HG02610 (cell line): ENCODE data around the gene SORBS2.

ENCODE experiments used
- ATAC-seq: cut with Tn5 transposase; IDR thresholded peaks from one replicate; pipeline ENCODE4 v1.9.1; 2021; ENCODE audit warnings: mild to moderate bottlenecking, moderate library complexity; ENCODE audit not compliant: unreplicated experiment

Gene SORBS2

DNA sequence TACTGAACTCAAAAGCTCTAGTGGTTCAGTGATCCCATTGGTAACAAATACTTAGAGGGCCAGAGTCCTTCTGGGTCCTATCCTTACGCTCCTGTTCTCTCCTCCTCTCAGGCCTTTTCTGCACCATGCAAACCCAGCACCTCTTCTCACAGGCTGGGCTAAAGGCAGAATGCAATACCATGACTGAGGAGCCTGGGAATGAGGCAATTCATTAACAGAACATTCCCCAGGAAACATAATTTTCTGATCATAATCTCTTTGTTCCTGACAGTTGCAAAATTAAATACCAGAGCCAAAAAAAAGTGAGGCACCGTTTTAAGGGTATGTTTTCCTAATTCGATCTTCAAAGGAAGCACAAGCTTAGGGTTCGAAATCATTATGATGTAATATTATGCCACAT lies 9.0 kb downstream of the SORBS2 start:
- ATAC-seq, result no peak

DNA sequence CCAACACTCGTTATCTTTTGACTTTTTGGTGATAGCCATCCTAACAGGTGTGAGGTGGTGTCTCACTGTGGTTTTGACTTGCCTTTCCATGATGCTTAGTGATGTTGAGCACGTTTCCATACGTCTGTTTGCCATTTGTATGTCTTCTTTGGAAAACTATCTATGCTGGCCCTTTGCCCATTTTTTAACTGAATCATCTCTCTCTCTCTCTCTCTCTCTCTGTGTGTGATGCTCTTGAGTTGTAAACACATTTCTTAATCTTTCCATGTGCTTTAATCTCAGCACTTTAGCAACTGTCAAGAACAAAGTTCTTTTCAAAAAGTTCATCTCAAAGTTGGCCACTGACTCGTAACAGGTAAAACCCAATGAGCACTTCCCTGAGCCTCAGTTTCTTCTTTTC lies 10.5 kb downstream of the SORBS2 start:
- ATAC-seq, result no peak

DNA sequence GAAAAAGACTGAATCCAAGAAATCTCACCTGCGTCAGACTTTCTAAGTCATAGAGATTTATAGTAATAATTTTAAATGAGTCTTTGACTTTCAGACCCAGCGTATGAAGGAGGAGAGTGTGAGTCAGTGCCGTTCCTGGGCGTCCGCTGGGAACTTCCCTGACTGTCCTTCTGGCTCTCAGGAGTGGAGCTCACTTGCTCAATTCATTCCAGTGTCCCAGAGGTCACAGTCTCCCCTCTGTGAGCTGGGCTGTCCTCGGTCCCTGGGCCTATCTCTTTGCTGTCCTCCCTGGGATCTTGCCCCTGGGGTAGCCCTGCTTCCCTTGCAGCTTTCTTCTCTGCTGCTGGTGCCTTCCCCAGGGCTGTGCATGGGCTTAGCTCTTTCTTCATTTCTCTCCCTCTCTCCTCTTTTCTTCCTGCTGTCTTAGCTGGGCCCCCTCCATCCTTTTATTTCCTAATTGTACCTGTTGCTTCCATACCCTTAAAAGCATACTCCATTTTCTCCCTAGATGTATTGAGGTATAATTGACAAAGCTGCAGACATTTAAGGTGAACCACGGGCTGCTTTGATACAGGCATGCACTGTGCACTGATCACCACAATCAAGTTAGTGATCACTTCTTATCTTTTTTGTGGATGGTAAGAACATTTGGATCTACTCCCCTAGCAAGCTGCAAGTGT lies 11.6 kb downstream of the SORBS2 start:
- ATAC-seq, result no peak

DNA sequence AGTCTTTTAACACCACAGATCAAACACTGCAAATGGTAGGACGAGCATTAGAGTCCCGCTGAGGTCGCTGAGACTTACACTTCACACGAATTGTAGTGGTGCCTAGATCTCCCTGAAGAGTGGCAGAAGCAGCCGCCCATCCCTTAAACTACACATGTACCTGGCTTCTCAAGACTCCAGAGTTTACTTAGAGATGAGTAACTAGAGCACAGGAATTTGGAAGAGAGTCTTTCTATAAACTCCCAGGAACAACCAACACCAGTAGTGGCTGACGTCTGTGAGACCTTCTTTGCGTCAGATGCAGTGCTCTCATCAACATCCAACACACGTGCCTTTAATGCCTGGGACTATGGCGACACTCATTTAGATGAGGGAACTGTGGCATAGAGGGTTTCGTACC lies 12.6 kb downstream of the SORBS2 start:
- no peak for ATAC-seq

DNA sequence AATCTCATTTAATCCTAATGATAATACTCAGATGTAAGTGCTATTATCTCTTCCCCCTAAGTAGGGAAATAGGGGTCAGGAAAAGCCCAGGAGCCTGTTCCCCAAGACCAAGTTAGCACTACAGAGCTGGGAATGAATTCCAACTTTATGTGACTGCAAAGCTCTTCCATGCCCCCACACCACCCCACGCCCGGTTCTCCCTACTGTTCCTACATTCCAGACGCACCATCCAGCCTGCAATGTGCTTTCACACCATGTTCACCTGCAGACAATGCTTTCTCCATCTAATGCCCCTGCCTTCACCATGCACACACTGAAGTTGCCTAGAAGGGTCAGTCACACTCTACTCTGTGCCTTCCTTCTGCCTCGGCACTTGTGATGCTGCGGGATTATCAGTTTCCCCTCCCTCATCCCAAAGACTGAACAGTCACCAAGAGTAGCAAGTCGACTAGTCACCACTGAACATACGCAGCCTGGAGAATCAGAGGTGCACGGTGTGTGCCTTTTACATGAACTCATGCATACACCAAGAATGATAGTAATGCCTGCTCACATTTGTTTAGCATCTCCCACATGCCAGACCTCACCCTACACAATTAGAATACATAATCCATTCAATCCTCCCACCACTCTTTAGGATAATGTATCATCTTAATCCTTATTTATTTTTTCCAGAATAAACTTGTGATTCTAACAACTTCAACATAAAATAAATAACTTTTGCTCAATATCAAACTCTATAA lies 14.2 kb downstream of the SORBS2 start:
- ATAC-seq, result no peak

DNA sequence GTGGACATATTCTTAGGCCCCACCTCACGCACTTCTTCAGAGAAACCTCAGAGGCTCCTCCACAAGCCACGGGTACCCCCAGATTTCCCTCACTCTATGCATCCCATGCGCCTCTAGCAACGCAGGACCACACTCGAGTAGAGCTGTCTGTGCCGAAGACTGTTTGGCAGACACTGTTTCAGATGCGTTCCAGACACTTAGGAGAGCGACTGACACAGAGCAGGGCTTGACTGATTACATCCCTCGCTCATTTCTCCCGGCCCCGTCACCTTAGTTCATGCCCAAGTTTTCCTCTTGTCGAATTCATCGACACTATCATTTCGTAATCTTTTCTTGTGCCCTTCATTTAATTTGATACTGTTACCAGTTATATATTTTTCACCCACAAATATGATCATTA lies 15.0 kb downstream of the SORBS2 start:
- no peak for ATAC-seq

DNA sequence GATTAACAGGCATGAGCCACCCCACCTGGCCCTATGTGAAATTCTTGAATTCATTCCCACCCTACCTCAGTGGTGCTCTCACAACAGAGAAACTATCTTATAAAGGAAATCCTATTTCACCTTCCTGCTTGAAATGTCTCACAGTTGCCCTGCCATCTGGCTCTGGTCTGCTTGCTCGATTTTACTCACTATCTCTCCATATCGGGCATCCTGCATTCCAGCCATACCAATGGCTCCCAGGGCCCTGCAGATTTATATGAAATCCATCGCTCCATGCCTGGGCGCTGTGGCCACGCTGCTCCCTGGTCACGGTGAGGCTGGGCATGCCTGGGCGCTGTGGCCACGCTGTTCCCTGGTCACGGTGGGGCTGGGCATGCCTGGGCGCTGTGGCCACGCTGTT lies 15.8 kb downstream of the SORBS2 start:
- no peak for ATAC-seq

DNA sequence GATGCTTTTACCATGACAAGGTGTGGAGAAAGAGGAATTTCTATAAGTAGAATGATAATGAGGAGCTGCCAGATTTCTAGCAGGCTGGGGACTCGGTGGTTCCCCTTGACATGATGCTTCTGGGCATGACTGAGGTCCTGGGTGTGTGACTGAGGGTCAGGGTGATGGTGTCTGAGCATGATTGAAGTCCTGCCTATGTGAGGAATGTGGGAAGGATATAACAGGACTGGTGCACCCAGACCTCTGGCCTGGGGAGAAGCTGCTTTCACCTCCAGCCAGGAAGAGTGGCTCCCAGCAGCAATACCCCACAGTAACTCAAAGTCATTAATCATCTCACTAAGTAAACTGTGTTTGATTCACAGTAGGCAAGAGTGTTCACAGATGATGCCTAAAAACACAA lies 17.4 kb downstream of the SORBS2 start:
- ATAC-seq, result no peak

DNA sequence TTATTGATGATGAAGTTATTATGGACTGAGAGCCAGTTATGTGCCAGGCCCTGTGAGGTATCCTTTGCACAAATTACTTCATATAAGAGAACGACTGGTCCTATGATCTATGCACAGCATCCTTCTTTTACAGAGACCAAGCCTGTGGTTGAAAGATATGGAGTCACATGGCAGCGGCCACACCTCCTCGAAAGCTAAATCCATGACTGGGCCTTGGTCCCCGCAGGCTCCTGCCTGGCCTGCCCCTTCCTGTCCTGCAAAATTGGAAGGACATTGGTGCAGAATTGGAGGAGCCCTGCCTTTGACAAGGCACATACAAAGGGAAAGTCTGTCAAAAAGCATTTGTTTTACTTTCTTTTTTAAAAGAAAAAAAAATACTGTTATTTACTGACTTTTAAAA lies 18.3 kb downstream of the SORBS2 start:
- no peak for ATAC-seq

DNA sequence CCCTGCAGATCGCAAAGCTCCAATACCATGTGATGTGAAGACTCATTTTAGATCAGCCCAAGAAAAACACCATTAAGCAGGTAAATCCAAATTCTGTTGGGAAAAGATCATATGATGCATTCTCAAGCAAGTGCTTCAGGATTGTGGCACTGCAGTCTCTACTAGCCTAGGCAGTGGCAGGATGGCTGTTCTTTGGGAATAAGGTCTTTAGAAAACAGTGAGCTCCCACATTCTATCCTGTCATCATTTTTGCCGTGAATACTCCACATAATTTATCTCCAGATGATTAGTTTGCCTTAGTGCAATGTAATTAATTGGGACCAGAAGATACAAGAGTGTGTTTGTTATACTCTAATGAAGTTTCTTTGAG lies 18.9 kb downstream of the SORBS2 start:
- no peak for ATAC-seq

DNA sequence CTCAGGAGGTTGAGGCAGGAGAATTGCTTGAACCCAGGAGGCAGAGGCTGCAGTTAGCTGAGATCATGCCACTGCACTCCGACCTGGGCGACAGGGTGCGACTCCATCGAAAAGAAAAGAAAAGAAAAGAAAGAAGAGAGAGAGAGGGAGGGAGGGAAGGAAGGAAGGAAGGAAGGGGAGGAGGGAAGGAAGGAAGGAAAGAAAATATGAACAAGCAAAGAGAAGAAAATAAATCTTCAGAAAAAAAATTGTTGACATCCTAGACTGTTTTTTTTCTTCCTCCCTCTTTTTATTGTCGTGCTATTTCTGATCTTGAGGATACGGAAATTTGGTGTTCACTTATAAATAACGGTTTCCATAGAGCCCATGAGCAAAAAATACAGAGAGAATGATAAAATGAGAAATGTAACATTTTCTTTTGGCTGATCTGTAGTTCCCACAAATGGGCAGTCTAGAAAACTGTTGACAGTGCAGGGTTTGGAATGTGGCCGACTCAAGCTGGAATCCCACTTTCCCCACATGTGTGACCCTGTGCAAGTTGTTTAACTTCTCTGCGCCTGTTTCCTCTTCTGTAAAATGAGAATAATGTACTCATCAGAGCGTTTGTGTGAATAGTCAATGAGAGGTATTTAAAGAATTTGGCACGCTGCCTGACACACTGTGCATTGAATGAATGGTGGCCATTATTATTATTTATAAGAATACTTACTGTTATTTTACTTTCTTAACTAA lies 19.4 kb downstream of the SORBS2 start:
- ATAC-seq, result no peak

DNA sequence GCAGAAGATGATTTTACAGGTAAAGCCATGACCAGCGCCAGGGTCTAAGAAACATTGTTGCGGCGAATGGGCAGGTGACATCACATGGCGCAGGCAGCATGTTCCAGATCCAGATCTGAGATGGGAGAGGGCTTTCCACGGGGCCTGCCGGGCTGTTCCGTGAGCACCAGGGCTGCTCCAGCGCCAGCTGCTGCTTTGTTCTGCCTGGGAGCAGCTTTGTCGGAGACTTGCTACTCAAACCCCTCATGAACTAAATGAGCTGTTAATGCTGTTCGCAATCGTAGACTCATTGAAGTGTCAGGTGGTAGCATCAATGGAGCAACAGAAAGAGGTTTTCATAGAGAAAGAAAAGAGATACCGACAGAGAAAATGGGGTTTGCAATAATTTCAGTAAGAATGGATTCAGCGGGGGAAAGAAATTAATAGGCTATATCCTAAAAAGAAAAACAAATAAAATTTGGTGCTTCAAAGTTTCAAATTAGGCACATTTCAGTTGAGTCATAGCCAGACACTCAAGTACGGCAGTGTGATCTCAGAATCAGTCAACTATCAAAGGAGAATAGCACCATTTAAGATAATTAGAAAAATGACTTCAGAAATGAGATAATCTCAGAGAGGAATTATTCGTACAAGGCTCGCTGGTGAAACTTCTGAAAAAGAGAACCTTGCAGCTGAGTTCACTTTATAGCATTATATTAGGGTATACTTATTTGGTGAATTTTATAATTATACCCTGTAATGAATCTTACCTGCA lies 23.9 kb downstream of the SORBS2 start:
- no peak for ATAC-seq

DNA sequence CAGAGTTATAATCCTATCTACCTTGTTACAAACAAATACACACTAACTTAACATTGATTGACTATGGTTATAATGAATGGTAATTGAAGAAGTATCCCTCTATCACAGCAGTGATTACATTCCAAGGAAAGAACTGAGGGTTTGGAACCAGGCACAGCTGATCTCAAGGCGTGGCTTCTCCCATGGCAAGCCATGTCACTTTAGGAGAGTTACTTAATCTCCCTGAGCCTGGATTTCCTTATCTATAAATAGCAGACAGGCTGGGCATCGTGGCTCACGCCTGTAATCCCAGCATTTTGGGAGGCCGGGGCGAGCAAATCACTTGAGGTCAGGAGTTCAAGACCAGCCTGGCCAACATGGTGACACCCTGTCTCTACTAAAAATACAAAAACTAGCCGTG lies 25.6 kb downstream of the SORBS2 start:
- ATAC-seq, result no peak

DNA sequence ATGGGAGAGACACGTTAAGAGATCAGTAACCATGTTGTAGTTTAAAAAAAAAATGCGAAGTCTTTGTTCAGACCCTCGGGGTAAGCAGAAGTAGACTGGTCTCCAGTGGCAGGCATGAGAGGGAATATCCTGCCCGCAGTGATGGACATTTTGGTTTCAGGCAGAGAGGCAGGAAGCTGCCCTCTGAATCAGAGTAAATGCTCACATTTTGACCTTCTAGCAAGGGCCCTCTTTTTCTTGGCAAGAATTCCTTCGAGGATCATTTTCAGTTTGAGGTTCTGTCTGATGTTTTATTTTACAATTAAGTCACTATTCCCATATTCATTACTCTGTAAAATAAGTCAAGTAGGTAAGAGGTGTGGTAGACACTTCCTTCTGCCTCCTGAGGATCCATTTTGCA lies 28.4 kb downstream of the SORBS2 start:
- ATAC-seq, result no peak

DNA sequence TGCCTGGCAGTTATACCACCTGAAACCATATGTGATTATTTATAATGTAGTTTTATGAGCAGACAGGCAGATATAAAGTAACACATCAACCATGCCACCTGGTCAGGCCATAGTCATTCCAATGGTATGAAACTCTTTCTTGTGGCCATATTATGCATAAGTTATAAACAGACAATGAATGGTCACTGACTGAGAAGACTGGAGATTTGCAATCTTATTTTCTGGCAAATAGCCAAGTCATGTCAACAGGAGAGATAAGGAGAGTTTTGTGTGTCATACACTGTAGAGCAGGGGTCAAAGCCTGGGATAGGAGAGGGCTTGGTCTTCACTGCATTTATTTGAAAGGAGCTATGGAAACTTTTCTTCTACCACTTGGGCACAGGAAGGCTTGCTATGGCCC lies 29.5 kb downstream of the SORBS2 start:
- no peak for ATAC-seq

DNA sequence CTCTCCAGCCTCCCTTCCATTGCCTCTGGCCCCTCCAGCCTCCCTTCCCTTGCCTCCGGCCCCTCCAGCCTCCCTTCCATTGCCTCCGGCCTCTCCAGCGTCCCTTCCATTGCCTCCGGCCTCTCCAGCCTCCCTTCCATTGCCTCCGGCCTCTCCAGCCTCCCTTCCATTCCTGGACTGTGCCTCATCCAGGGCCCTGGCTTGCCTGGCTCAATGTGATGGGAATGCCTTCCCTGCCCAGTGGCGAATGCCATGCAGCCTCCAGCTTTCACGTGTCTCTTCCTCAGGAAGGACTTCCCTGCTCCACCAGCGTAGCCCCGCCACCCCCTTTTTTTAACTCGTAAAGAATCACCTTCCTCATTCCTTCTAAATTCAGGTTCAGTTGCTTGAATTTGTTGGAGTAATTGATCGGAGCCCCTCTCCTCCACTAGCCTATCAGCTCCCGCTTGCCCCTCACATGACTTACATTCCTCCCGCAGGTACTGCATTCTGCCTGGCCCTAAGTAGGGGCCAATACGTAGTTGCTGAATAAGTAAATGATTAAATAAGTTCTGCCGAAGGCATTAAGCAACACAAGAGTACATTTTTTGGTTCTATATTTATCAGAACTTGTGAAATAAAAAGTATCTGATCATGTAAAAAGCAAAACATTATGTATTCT lies 30.3 kb downstream of the SORBS2 start:
- no peak for ATAC-seq

DNA sequence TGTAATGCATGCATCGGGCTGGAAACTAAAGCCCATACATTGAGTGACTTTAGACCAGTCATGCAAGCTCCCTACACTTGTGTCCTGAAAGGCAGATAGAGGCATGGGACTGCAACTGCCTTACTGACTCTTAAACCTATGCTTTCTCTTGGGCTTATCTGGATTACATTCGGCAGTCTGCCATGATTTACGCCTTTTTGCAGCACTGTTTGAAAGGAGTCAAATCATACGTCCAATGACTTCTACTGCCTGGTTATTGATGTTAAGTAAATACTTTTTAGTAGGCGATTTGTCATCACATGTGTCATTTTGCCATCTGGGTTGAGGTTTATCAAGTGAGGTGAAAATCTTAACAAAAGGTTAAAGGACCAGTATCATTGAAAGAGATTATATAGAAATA lies 31.5 kb downstream of the SORBS2 start:
- ATAC-seq, result no peak

DNA sequence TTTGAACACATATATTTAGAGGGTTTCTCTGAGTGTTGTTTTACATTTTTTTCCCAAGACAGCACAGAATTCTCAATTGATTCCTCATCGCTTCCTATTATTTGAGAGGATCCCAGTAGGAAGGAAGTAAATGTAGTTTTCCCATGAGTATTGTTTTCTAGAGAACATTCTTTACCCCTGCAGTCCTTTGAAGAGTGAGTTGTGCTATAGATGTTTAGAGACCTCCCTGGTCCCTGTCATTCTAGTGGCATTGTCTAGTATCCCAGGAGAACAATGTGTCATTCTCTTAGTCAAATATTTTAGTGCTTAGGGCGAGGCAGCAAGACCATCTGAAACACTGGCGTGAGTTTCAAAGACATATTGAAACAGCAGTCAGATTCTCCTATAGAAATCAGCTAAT lies 32.5 kb downstream of the SORBS2 start:
- ATAC-seq, result no peak

DNA sequence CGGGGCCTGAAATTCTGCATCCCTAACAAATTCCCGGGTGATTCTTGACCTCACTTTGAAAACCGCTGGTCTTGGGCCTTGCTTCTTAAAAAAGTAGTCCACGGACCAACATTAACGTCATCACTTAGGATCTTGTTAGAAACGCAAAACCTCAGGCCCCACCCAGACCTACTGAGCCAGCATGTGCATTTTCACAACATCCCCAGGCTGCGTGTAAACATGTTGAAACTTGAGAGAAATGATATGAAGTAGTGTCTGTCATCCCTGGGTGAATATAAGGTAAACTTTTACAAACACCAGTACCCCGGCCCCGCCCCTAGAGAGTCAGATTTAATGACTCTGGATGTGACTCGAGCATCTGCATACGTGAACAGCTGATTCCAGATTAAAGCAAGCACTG lies 33.7 kb downstream of the SORBS2 start:
- ATAC-seq, result no peak

DNA sequence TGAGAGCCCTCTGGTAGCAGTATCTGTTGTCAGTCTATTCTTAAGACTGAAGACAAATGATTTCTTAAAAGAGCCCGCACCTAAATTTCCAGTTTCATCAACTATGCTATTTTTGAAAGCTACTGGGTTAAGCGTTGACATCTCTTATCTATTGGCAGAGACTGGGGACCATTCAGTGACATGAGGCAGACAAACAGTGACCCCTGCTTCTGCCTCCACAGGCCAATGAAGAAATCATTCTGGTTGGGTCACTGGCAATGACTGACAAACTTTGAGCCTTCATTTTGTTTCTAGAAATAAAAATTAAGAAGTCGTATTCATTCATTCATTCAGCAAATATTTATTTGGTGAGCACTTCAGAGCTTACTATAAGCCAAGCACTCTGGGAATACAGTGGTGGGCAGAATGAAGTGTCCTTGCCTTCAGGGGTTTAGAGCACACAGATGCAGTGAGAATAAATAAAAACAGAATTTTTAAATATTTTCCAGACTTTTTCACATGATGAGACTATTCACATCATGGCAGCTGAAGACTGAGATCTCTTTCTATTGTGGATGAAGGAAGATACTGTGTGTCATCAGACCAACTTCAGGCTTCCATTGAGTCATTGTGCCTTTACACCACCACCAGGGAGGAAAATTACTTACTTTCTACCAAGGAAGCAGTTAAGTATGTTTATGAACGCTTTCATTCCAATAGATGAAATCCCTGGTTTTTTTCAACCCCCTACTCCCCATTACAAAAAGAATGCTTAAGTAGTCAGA lies 36.0 kb downstream of the SORBS2 start:
- ATAC-seq, result no peak
